Hepatocyte (in vitro differentiated cells): ENCODE results near the gene PLD2.

Experiments used
- EZH2phosphoT487 ChIP-seq: fragments of 200-600 bp; sonication (generic); IDR thresholded peaks from one replicate; pipeline ENCODE4 v1.6.1; 2018; ENCODE audit warnings: antibody characterized with exemption, mild to moderate bottlenecking, low read depth, moderate library complexity; ENCODE audit not compliant: unreplicated experiment, severe bottlenecking
- TF ChIP-seq, protein P1 (sequence below): fragments of 200-600 bp; sonication (generic); IDR thresholded peaks from 2 replicates; pipeline ENCODE4 v1.5.1; 2016; ENCODE audit warnings: antibody characterized with exemption, mild to moderate bottlenecking; ENCODE audit not compliant: poor library complexity

DNA sequence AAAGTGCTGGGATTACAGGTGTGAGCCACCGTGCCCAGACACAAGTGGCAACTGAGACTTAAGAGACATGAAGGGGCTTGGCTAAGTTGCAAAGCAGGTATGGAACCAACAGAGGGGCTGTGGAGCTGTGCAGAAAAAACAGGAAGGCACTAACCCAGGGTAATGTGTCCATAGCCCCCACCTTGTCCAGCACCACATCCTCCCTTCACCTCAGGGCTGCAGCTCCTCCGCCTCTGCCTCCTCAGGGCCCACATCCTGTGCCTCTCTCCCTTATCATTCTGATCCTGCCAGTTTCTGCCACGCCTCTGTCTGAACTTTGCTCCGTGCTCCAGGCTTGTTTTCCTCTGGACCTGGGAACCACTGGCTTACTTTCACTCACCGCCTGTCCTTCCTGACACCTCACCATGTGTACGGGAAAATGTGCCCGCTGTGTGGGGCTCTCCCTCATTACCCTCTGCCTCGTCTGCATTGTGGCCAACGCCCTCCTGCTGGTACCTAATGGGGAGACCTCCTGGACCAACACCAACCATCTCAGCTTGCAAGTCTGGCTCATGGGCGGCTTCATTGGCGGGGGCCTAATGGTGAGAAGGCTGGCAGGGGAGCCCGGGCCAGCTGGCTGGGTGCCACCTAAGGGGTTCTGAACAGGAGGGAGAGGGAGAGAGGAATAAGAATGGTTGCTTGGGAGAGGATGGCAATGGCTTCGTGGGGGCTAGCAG lies 35.3 kb upstream of the PLD2 start, which contains the start of gene TM4SF5:
- TF ChIP-seq EZH2phosphoT487, result no peak
- TF ChIP-seq, protein P1, sequence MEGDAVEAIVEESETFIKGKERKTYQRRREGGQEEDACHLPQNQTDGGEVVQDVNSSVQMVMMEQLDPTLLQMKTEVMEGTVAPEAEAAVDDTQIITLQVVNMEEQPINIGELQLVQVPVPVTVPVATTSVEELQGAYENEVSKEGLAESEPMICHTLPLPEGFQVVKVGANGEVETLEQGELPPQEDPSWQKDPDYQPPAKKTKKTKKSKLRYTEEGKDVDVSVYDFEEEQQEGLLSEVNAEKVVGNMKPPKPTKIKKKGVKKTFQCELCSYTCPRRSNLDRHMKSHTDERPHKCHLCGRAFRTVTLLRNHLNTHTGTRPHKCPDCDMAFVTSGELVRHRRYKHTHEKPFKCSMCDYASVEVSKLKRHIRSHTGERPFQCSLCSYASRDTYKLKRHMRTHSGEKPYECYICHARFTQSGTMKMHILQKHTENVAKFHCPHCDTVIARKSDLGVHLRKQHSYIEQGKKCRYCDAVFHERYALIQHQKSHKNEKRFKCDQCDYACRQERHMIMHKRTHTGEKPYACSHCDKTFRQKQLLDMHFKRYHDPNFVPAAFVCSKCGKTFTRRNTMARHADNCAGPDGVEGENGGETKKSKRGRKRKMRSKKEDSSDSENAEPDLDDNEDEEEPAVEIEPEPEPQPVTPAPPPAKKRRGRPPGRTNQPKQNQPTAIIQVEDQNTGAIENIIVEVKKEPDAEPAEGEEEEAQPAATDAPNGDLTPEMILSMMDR, result no peak
